Astrocyte (in vitro differentiated cells and primary cell): ENCODE results near the gene IGSF23. TPM values are rescaled to one million over a fixed set of nuclear protein-coding genes. Genes with fewer than 3 reads are reported as not detected.

Experiments used
- DNase-seq: peaks from one replicate; pipeline ENCODE4 v3.0.0-alpha.2; 2010; ENCODE audit warnings: low read depth
- FAIRE-seq: peaks from 2 replicates; lab custom pipeline; 2011; peaks lifted over from hg19 to GRCh38; lab: Jason Lieb, UNC
- H2AFZ ChIP-seq: 2 replicates; pipeline ENCODE4 v1.6.0; 2012; ENCODE audit warnings: low read depth, low read length, inconsistent platforms
- H3K27ac ChIP-seq: 2 replicates; pipeline ENCODE4 v1.5.1; 2011; ENCODE audit warnings: low read depth, low read length, inconsistent platforms
- H3K27me3 ChIP-seq: 2 replicates; pipeline ENCODE4 v1.6.0; 2011; ENCODE audit warnings: low read length, inconsistent platforms; ENCODE audit not compliant: insufficient read depth
- H3K36me3 ChIP-seq: 2 replicates; pipeline ENCODE4 v1.5.1; 2011; ENCODE audit warnings: low read length, inconsistent platforms; ENCODE audit not compliant: insufficient read depth
- H3K4me1 ChIP-seq: 2 replicates; pipeline ENCODE4 v1.5.1; 2011; ENCODE audit warnings: low read length, inconsistent platforms; ENCODE audit not compliant: insufficient read depth
- H3K4me2 ChIP-seq: 2 replicates; pipeline ENCODE4 v1.6.0; 2012; ENCODE audit warnings: low read length, inconsistent platforms
- H3K4me3 ChIP-seq: 2 replicates; pipeline ENCODE4 v1.5.1; 2011; ENCODE audit warnings: low read depth, mild to moderate bottlenecking, low read length, inconsistent platforms; ENCODE audit not compliant: insufficient read depth
- H3K79me2 ChIP-seq: 2 replicates; pipeline ENCODE4 v1.6.0; 2012; ENCODE audit warnings: mild to moderate bottlenecking, low read length, inconsistent platforms; ENCODE audit not compliant: insufficient read depth
- H3K9ac ChIP-seq: 2 replicates; pipeline ENCODE4 v1.6.0; 2012; ENCODE audit warnings: mild to moderate bottlenecking, low read length, inconsistent platforms
- H3K9me3 ChIP-seq: 2 replicates; pipeline ENCODE4 v1.5.1; 2012; ENCODE audit warnings: low read depth, mild to moderate bottlenecking, low read length, inconsistent platforms; ENCODE audit not compliant: insufficient read depth
- H4K20me1 ChIP-seq: 2 replicates; pipeline ENCODE4 v1.6.0; 2012; ENCODE audit warnings: low read length, inconsistent platforms; ENCODE audit not compliant: insufficient read depth
- H3K27ac Mint-ChIP-seq: one replicate; pipeline ENCODE4 v1.8.0; 2021; ENCODE audit warnings: mild to moderate bottlenecking, mixed read lengths; ENCODE audit not compliant: unreplicated experiment
- H3K27me3 Mint-ChIP-seq: one replicate; pipeline ENCODE4 v1.8.0; 2021; ENCODE audit warnings: low read depth, mixed read lengths; ENCODE audit not compliant: unreplicated experiment
- H3K36me3 Mint-ChIP-seq: one replicate; pipeline ENCODE4 v1.8.0; 2021; ENCODE audit warnings: low read depth, mixed read lengths; ENCODE audit not compliant: unreplicated experiment
- H3K4me1 Mint-ChIP-seq: one replicate; pipeline ENCODE4 v1.8.0; 2021; ENCODE audit warnings: low read depth, mixed read lengths; ENCODE audit not compliant: unreplicated experiment
- H3K4me3 Mint-ChIP-seq: one replicate; pipeline ENCODE4 v1.8.0; 2021; ENCODE audit warnings: mild to moderate bottlenecking, moderate library complexity, mixed read lengths; ENCODE audit not compliant: unreplicated experiment
- H3K9me3 Mint-ChIP-seq: one replicate; pipeline ENCODE4 v1.8.0; 2021; ENCODE audit warnings: mild to moderate bottlenecking, mixed read lengths; ENCODE audit not compliant: unreplicated experiment
- CTCF ChIP-seq: IDR thresholded peaks from 2 replicates; pipeline ENCODE4 v1.5.1; 2011; ENCODE audit warnings: low read depth, mild to moderate bottlenecking, inconsistent platforms, low read length, moderate library complexity; ENCODE audit not compliant: insufficient read depth
- EZH2 ChIP-seq: IDR thresholded peaks from 2 replicates; pipeline ENCODE4 v1.6.1; 2012; ENCODE audit warnings: mild to moderate bottlenecking, low read length, inconsistent platforms; ENCODE audit not compliant: insufficient read depth
- total RNA-seq: library from RNA; stranded (reverse); gene quantifications from 2 replicates; pipeline ENCODE4 v1.2.1, GENCODE V29; 2021

IGSF23 gene
- total RNA-seq, 1 donor from 2014 or later, result not detected

DNA sequence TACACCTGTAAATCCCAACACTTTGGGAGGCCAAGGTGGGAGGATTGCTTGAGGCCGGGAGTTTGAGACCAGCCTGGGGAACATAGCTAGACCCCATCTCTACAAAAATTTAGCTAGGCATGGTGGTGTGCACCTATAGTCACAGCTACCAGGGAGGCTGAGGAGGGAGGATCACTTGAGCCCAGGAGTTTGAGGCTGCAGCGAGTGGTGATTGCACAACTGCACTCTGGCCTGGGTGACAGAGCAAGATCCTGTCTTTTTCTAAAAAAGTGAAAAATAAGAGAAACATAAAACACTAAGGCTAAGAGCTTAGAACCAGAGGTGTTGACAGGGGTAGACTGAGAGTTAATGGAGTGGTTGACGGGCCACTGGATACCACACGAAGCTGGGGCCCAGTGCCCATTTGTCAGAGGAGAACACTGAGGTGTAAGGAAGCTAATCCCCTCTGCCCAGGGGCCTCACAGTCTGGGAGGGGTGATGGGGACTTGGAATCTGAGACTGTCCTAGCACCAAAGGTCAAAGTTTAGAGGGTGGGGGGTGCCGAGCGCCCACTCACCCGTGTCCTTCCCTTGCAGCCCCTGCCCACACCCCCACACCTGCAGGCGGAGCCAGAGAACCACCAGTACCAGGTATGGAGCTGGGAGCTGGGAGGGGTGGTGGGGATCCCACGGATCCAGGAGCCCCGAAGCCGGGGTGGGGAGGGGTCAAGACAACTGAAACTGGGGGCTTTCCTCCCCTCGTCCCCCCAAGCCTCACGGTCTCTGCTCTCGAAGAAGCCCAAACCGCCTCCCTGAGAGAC, 68.8 kb downstream of the IGSF23 start:
- Mint-ChIP-seq H3K9me3 (no peaks in the 10 kb centered on the region), H3K36me3 (peaks cover 12% of the 10 kb centered on the region), H3K27me3 (no peaks in the 10 kb centered on the region), H3K4me1 (peaks cover 13% of the 10 kb centered on the region), H3K4me3 (no peak overlapping the region), H3K27ac (no peak overlapping the region)
- Histone ChIP-seq H3K4me3 (no peak overlapping the region), H3K27me3 (no peaks in the 10 kb centered on the region), H3K27ac (no peak overlapping the region), H3K4me2 (no peak overlapping the region), H3K36me3 (no peaks in the 10 kb centered on the region), H4K20me1 (no peaks in the 10 kb centered on the region), H3K79me2 (no peaks in the 10 kb centered on the region), H3K9ac (no peak overlapping the region), H2AFZ (no peak overlapping the region), H3K4me1 (peaks cover 16% of the 10 kb centered on the region), H3K9me3 (no peaks in the 10 kb centered on the region)
- FAIRE-seq, result no peak
- no peak for DNase-seq
- TF ChIP-seq EZH2 (no peak), CTCF (no peak)

DNA sequence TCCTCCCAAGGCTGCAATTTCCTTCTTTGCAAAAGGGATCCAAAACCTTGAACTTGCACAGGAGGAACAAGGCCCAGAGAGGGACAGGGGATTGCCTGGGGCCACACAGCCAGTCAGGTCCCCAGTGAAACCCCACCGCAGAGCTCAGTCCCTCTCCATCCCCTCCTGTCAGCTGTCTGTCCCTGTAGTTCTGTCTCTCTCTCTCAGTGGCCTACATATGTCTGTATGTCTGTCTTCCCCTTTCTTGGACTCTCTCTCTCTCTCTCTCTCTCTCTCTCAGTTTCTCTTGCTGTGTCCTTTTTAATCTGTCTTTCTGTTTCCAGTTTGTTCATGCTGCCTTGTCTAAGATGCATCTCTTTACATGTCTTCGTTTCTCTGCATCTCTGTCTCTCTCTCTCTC, 69.4 kb downstream of the IGSF23 start:
- H3K4me1 Mint-ChIP-seq, result peaks cover 9% of the 10 kb centered on the region
- H3K36me3 ChIP-seq, result no peaks in the 10 kb centered on the region

More for the DNA sequence above, 69.4 kb downstream of the IGSF23 start:
- no peak overlapping the region for H2AFZ ChIP-seq
- no peak overlapping the region for H3K4me3 ChIP-seq
- H3K27ac ChIP-seq, result no peak overlapping the region
- no peaks in the 10 kb centered on the region for H3K9me3 Mint-ChIP-seq
- H3K9me3 ChIP-seq, result no peaks in the 10 kb centered on the region
- peaks cover under 1% of the 10 kb centered on the region for H3K27me3 Mint-ChIP-seq
- peaks cover 9% of the 10 kb centered on the region for H3K36me3 Mint-ChIP-seq
- no peak for TF ChIP-seq EZH2
- no peak for TF ChIP-seq CTCF
- DNase-seq, result no peak
- no peaks in the 10 kb centered on the region for H4K20me1 ChIP-seq
- no peak overlapping the region for H3K9ac ChIP-seq
- no peak for FAIRE-seq
- H3K4me1 ChIP-seq, result peaks cover 12% of the 10 kb centered on the region
- no peaks in the 10 kb centered on the region for H3K79me2 ChIP-seq
- H3K27me3 ChIP-seq, result no peaks in the 10 kb centered on the region
- no peak overlapping the region for H3K27ac Mint-ChIP-seq
- H3K4me3 Mint-ChIP-seq, result no peak overlapping the region
- no peak overlapping the region for H3K4me2 ChIP-seq
